HG03469 (cell line): ENCODE measurements around the gene PAFAH1B2.

Experiments used
- ATAC-seq: cut with Tn5 transposase; IDR thresholded peaks from one replicate; pipeline ENCODE4 v1.9.1; 2021; ENCODE audit warnings: mild to moderate bottlenecking, moderate library complexity, moderate number of reproducible peaks; ENCODE audit not compliant: unreplicated experiment

PAFAH1B2 gene

DNA sequence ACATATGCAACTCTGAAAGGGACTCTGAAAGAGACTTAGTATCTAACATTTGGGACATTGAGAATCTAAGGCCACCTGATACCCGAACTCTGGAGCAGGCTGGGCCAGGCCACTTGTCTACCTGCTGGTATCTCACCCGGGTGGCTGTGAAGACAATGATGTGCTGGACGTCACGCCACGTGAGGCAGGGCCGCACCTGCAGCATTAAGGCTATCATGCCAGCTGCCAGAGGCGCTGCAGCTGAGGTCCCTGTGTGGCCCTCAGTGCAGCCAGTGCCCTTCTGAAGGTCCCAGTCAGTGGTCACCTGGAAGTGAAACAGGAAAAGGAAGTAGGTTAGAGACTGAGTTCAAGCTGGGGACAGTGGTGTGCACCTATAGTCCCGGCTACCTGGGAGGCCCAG, 75.4 kb downstream of the PAFAH1B2 start:
- no peak for ATAC-seq

DNA sequence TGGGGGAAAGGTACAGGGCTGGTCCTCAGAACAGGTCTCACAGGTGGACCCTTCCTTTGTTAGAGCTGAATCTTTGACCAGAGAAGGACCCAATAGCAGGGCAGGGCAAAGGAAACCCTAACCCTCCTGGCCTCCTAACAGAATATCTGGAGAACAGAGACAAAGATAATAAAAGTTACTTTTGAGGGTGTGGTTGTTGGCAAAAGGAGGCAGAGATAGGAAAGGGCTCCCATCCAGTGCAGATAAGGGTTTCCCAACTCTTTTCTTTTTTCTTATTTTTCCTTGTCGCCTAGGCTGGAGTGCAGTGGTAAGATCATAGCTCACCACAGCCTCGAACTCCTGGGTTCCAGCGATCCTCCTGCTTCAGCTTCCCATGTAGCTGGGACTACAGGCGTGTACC, 75.9 kb downstream of the PAFAH1B2 start:
- ATAC-seq: no peak

DNA sequence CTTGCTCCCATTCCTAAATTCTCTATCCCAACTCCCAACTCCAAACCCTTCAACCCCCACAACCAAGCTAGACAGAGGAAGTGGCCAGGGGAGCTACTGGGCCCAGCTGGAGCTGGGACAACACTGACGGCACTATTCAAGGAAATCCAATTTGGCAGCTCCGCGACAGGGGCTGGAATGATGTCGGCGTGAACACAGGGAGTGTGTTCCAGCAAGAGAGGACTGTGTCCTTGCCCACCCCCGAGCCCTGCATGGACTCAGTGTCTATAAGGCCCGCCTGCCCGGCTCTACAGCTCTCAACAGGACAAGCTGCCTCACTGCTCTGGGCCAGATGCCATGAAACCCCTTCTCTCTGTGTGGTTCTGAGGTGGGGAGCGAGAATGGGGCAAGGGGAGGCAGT, 76.5 kb downstream of the PAFAH1B2 start:
- ATAC-seq: no peak

GRCh38 chr11:117220999-117221774, 77.1 kb downstream of the PAFAH1B2 start:
- no peak for ATAC-seq

GRCh38 chr11:117221775-117222517, 77.9 kb downstream of the PAFAH1B2 start:
- no peak for ATAC-seq

GRCh38 chr11:117222991-117223740, 79.1 kb downstream of the PAFAH1B2 start:
- no peak for ATAC-seq

- ATAC-seq: no peak
Measured at GRCh38 chr11:117223741-117224689, 79.9 kb downstream of the PAFAH1B2 start.

DNA sequence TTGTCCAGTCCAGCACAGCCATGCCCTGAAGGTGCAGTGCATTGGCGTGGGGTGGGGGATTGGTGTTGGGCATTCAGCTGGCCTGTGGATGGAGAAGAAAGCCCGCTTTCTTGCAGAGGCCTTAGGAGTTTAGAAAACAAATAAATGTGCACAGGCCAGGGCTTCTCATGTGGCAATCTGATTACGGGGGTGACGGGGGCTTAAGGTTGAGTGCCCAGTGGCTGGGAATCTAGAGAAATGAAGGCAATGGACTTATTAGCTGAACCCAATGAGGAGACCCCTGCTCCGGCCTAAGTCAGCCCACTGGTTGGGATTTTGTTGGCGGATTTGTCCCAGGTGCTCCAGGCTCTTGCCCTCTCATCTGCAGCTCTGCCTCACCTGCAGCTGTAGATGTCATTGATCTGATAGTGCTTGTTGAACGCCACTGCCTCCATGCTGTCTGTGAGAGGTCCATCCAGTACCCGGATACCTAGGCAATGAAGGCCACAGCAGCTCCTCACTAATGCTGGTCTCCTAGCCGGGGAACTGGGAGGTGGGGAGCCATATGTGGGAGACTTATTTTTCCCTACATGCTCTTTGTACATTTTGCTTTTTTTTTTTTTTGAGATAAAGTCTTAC, 81.6 kb downstream of the PAFAH1B2 start:
- ATAC-seq: no peak
